Measurements from ENCODE around the gene CCR7. TPM values are rescaled to one million over a fixed set of nuclear protein-coding genes. Genes with fewer than 3 reads are reported as not detected.

The CCR7 gene
- total RNA-seq, 1 donor from 2014 or later = not detected

GRCh38 chr17:40562838-40563219 lies 2.4 kb downstream of the CCR7 start:
- DNase-seq (ENCODE audit: low read depth, low spot score) = no peak

DNA sequence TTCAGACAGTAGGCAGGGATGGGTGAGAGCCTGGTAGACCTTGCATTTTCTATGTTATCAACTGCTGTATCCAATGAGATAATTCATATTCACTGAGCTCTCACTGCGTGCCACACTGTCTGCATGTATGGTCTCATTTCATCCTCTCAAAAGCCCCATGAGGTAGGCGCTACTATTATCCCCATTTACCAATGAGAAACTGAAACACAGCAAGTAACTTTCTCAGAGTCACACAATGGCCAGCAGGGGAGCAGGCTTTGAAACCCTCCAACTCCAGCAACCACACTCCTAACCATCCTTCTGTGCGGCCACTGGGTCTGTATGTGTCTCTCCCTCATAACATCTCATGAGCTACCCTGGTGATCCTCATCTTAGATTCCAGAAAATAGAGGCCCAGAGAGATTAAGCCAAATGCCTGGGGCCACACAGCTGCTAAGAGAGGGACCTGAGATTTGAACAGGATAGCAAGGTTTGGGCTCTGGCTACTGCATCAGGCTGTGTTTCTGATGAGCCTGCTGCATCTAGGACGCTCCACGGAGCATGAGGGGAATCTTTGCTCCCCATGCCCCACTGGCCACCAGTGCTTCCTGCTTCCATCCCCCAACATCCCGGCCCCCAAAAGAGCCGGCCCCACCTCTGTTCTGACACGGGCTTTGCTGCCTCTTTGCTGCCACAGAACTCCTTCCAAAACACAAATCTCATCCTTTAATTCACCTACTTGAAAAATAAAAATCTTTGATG lies 3.2 kb downstream of the CCR7 start:
- DNase-seq (ENCODE audit: low read depth, low spot score) = no peak

DNA sequence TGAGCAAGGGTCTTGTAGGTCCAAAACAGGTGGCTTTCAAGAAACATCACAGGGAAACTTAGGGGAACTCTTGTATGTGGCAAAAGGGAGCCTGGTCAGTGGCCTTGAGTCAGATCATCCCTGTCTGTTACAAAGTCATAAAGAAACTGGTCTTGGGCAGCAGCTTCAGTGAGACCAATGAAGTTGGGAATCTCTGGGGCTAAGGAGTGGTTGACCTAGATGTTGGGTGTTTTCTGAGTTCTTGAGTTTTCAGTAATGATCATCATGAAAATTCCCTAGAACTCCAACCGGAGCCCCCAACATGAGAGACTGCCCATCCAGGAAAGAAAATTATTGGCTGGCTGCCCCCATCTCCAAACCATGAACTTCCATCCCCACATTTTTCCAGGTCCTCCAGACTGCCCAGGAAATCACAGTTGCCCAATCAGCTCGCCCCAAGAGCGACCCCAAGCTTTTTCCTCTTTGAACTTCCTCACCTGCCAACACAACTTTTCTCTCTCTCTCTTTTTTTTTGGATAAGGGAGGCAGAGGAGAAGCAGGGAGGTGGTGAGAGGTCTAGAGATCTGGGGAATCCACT lies 3.9 kb downstream of the CCR7 start:
- no peak for DNase-seq (ENCODE audit: low read depth, low spot score)

DNA sequence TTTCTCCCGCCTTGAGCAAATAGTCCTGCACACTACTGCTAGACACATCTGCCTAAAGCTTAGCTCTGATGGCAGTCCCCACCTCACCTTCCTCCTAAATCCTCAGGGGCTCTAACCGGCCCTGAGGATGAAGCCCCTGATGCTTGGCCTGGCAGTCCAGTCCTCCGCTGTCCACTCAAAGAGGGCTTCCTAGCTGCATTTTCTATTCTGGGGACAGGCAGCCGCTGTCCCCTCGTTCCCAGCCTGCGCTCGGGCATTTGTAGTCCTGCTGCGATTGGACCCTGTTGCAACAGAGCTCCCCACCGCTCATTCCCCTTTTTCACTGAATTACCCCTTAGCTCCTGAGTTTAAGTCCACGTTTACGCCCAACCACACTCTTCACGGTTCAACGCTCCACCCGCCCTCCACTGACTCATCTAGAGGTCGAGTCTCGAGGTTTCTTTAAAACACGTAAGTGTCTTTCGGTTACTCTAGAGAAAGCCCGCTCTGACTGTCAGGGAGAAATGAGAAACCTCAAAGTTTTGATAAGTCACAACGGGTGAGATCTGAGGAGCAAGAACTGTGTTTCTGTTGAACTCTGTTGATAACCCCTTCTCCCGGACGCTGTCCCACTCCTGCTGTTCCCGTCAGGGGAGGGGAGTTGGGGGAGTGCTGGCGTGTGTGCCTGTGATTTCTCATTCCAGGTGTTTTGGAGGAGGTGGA lies 4.5 kb downstream of the CCR7 start:
- no peak for DNase-seq (ENCODE audit: low read depth, low spot score)

DNA sequence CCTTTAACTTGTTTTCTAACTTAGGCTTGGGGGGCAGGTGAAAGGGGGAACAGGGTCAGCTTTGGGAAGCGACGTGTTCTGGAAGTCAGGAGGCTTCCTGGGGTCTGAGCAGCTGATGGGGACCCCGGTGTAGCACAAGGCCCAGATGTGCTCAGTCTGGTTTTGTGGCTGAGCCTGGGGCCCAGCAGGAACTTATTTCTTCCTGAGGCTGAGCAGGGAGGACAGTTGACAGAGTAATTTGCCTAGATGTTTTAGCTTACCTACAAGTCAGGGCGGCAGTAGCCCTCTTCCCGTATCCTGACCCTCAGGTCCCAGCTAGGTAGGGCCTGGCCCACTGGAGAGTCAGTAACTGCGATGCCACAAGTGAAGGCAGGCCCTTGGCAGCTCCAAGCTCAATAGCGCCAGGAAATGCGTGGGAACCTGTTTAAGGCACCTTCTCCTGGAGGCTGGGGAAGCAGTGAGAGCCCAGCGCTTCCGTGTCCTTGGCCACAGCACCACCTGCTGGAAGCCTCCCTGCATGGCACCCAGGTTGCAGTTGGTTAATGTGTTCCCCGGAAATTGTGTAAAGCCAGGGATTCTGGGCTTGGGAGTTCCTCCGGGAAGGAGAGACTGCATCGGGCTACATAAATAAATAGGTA lies 5.2 kb downstream of the CCR7 start:
- peak; percentile 56 for DNase-seq (ENCODE audit: low read depth, low spot score)

- DNase-seq (ENCODE audit: low read depth, low spot score) = no peak
Measured at GRCh38 chr17:40559564-40559916, 5.7 kb downstream of the CCR7 start.

GRCh38 chr17:40558890-40559563 lies 6.2 kb downstream of the CCR7 start:
- DNase-seq (ENCODE audit: low read depth, low spot score) = no peak

GRCh38 chr17:40558300-40558889 lies 6.9 kb downstream of the CCR7 start:
- no peak for DNase-seq (ENCODE audit: low read depth, low spot score)

DNA sequence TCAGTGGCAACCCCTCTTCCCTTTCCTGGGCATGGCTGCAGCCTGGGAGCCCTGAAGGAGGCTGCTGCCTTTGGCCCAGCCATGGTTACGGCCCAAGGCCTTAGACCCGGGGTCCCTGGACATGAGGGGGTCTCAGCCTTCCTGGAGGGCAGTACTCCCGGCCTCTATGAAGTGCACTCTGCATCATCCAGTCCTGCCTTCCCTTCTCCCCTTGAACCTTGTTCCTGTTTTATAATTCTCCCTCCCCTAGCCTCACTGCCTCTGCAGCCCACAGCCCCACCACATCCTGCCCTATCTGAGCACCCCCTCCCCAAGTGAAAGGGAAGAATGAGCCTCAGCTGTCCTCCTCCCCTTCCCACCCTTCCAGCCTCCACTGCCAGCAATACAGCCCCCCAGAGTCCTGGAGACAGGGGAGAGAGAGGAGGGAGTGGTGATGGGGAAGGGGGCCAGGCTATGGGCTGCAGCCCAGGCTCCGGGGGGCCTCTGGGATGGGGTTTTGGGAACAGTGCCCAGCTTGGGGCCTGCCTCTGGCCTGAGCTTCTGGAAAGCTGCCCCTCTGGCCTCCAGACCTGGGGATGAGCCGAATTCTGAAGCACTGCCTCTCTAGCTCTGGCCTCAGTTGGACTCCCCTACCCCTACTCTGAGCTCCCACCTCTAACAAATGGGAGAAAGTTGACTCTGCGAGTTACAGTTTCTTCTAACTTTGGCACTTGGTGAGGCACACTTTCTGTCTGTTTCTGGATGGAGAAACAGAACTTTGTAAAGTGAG lies 7.6 kb downstream of the CCR7 start:
- DNase-seq (ENCODE audit: low read depth, low spot score) = no peak

- no peak for DNase-seq (ENCODE audit: low read depth, low spot score)
Measured at GRCh38 chr17:40556884-40557414, 8.3 kb downstream of the CCR7 start.

- no peak for DNase-seq (ENCODE audit: low read depth, low spot score)
Measured at GRCh38 chr17:40556198-40556661, 9.0 kb downstream of the CCR7 start.

DNA sequence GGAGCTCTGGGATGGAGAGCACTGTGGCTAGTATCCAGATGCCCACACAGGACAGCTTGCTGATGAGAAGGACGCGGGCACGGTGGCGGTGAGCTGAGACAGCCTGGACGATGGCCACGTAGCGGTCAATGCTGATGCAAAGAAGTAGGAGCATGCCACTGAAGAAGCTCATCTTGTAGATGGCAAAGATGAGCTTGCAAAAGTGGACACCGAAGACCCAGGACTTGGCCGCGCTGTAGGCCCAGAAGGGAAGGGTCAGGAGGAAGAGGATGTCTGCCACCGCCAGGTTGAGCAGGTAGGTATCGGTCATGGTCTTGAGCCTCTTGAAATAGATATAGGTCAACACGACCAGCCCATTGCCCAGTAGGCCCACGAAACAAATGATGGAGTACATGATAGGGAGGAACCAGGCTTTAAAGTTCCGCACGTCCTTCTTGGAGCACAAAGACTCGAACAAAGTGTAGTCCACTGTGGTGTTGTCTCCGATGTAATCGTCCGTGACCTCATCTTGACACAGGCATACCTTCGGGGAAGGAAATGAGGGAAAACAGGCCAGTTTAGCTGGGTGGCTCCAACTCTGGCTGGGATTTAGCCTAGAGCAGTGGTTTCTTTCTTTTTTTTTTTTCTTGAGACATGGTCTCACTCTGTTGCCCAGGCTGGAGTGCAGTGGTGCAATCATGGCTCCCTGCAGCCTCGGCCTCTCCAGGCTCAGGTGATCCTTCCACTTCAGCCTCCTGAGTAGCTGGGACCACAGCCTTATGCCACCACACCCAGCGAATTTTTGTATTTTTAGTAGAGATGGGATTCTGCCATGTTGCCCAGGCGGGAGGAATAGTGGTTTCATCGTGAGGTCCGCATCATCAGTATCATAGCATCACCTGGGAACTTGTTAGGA lies 9.7 kb downstream of the CCR7 start:
- DNase-seq (ENCODE audit: low read depth, low spot score) = no peak

DNA sequence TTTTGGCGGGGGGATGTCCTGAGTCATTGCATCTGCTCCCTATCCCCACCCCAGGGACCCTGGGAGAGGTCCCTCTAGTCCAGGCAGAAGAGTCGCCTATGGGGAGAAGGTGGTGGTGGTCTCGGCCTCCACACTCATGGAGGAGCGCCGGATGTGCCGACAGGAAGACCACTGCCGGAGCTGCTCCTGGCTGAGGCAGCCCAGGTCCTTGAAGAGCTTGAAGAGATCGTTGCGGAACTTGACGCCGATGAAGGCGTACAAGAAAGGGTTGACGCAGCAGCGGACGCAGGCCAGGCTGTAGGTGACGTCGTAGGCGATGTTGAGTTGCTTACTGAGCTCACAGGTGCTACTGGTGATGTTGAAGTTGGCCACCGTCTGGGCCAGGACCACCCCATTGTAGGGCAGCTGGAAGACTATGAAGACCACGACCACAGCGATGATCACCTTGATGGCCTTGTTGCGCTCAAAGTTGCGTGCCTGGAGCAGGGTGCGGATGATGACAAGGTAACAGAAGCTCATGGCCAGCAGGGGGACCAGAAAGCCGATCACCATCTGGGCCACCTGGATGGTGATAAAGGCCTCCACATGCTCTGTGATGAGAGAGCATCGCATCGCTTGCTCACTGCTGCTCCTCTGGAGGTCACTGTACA lies 10.5 kb downstream of the CCR7 start:
- DNase-seq (ENCODE audit: low read depth, low spot score) = no peak

DNA sequence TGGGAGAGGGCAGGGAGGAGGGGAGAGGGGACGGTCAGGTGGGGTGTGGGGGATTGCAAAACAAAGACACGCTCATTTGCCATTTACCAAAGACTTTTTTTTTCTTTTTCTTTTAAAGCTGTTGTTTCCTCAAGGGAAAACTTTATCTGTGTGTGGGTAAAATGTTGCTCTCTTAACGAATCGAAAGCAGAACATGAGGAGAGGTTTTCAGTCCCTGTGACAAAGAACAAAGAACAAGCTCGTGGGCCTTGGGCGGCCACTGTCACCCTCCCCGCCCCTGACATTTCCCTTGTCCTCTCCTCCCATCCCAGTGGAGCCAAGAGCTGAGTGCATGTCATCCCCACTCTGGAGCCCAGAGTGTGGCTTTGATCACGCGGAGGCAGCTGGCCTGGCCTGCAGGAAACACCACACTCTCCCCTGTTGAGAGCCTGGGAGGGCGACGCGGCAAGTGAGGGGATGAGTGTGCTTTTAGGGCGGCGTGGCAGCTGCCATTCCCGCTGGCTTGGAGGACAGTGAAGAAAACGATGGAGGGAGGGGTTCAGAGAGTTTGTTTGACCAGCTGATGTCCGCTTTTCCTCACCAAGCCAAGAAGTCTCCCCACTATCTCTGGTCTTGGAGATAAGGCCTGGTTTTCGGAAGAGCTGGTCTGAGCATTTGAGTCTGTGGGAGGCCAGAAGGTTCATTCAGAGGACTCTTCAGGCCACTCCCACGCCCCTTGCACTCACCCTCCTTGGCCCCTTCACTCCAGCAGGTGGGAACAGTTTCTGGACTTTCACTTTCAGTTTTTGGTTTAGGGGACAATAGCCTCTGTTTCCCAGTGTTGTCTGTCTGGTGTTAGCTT lies 11.4 kb downstream of the CCR7 start:
- DNase-seq (ENCODE audit: low read depth, low spot score) = no peak

GRCh38 chr17:40552806-40553693 lies 12.2 kb downstream of the CCR7 start:
- DNase-seq (ENCODE audit: low read depth, low spot score) = no peak

DNA sequence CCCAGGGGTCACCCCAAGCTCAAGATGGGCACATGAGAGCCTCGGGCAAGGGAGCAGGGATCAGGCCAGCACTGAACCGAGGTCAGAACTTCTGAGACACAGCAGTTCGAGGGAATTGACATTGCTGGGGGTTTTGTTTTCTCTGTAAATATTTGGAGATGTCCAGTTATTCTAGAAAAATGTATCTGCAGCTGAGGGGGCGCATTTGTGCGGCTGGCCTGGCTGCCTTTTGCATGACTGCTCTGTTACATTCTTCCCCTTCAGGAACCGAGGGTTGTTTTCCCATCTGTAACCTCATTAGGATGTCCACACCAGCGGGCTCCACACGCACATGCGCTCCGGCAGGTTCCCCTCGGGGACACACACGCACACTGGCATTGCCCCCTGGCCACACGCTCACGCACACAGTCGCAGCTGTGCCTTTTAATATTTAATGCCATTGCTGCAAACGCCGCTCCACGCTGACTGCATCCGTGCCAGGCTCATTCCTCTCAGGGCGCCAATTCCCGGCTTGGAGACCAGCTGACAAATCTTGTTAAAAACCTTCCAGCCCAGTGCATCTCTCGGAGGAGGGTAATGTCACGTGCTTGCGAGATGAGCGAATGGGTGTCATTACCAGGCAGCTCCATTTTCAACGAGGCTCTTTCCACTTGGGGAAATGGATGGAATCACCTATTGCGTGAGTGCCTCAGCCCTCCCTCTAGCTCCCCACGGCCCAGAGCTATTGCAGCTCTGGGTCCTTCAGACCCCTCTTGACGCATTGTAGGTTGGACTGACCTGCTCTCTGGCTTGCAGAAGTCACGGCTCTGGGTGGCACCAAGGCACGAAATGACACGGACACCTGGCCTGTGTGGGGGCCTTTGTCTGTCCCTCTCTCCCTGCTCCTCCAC lies 13.1 kb downstream of the CCR7 start:
- DNase-seq (ENCODE audit: low read depth, low spot score) = no peak

Measured in pulmonary artery endothelial cell (primary cell).